GM23338 (cell line): ENCODE measurements around the gene AOC3. TPM values are rescaled to one million over a fixed set of nuclear protein-coding genes. Genes with fewer than 3 reads are reported as not detected.

Experiments used
- ATAC-seq: fragments of 200-7000 bp; cut with Tn5 transposase; 3 replicates; pipeline ENCODE4 v1.9.1; 2020
- DNase-seq: peaks from one replicate; pipeline ENCODE4 v3.0.0-alpha.2; 2015; ENCODE audit warnings: low spot score
- H2AFZ ChIP-seq: fragments of 200-600 bp; sonication (generic); 2 replicates; pipeline ENCODE4 v1.8.0; 2016; ENCODE audit warnings: antibody characterized with exemption, mild to moderate bottlenecking, moderate library complexity
- H3F3A ChIP-seq: fragments of 200-600 bp; sonication (generic); replicated peaks from 2 replicates; pipeline ENCODE4 v1.8.0; 2017; ENCODE audit warnings: antibody characterized with exemption, mixed run types, low read depth
- H3K27ac ChIP-seq: fragments of 200-600 bp; sonication (generic); 2 replicates; pipeline ENCODE4 v1.6.1; 2016; ENCODE audit warnings: low read depth
- H3K27me3 ChIP-seq: fragments of 200-600 bp; sonication (generic); 2 replicates; pipeline ENCODE4 v1.8.0; 2016; ENCODE audit warnings: mild to moderate bottlenecking, mixed run types, moderate library complexity; ENCODE audit not compliant: insufficient read depth
- H3K36me3 ChIP-seq: fragments of 200-600 bp; sonication (generic); 2 replicates; pipeline ENCODE4 v1.8.0; 2016; ENCODE audit warnings: mild to moderate bottlenecking; ENCODE audit not compliant: insufficient read depth
- H3K4me1 ChIP-seq: fragments of 200-600 bp; sonication (generic); 2 replicates; pipeline ENCODE4 v1.8.0; 2016; ENCODE audit warnings: mild to moderate bottlenecking, moderate library complexity; ENCODE audit not compliant: insufficient read depth
- H3K4me2 ChIP-seq: fragments of 200-600 bp; sonication (generic); 2 replicates; pipeline ENCODE4 v1.7.1; 2017; ENCODE audit warnings: mixed run types
- H3K4me3 ChIP-seq: fragments of 200-600 bp; sonication (generic); 2 replicates; pipeline ENCODE4 v1.6.1; 2016; ENCODE audit warnings: mixed run types
- H3K79me2 ChIP-seq: fragments of 200-600 bp; sonication (generic); replicated peaks from 2 replicates; pipeline ENCODE4 v1.8.0; 2017; ENCODE audit warnings: mild to moderate bottlenecking; ENCODE audit not compliant: insufficient read depth
- H3K9me2 ChIP-seq: fragments of 200-600 bp; sonication (generic); 2 replicates; pipeline ENCODE4 v1.8.0; 2017; ENCODE audit not compliant: insufficient read depth
- H4K20me1 ChIP-seq: fragments of 200-600 bp; sonication (generic); replicated peaks from 2 replicates; pipeline ENCODE4 v1.8.0; 2017; ENCODE audit warnings: mild to moderate bottlenecking; ENCODE audit not compliant: insufficient read depth
- H3K27ac Mint-ChIP-seq: 2 replicates; pipeline ENCODE4 v1.8.0; 2020; ENCODE audit warnings: inconsistent platforms, mild to moderate bottlenecking, moderate library complexity, mixed read lengths
- H3K27me3 Mint-ChIP-seq: 3 replicates; pipeline ENCODE4 v1.8.0; 2022; ENCODE audit warnings: low read depth, mild to moderate bottlenecking, moderate library complexity, mixed read lengths, inconsistent platforms; ENCODE audit not compliant: insufficient read depth, poor library complexity
- H3K36me3 Mint-ChIP-seq: 3 replicates; pipeline ENCODE4 v1.8.0; 2021; ENCODE audit warnings: low read depth, mild to moderate bottlenecking, inconsistent platforms, moderate library complexity, mixed read lengths
- H3K4me1 Mint-ChIP-seq: 3 replicates; pipeline ENCODE4 v1.8.0; 2020; ENCODE audit warnings: mild to moderate bottlenecking, inconsistent platforms, mixed read lengths
- H3K4me3 Mint-ChIP-seq: 3 replicates; pipeline ENCODE4 v1.8.0; 2021; ENCODE audit warnings: moderate library complexity, mild to moderate bottlenecking, inconsistent platforms, mixed read lengths
- H3K9me3 Mint-ChIP-seq: 3 replicates; pipeline ENCODE4 v1.8.0; 2020; ENCODE audit warnings: moderate library complexity, mild to moderate bottlenecking, inconsistent platforms, mixed read lengths
- CREB1 ChIP-seq: fragments of 250-450 bp; sonication (Bioruptor Pico); IDR thresholded peaks from 2 replicates; pipeline ENCODE4 v1.5.0; 2020; ENCODE audit warnings: low read depth, mild to moderate bottlenecking, moderate library complexity
- CTCF ChIP-seq, 2 experiments: fragments of 200-600 bp in 1 of 2; sonication (generic) in 1 of 2; conservative IDR thresholded peaks; 2 replicates each; pipeline versions ENCODE4 v1.5.1 to v1.6.1; 2016 to 2017; ENCODE audit warnings: antibody characterized with exemption in 2 of 2, low read depth in 2 of 2, mild to moderate bottlenecking in 2 of 2, moderate library complexity in 1 of 2
- ETS1 ChIP-seq: IDR thresholded peaks from 2 replicates; pipeline ENCODE4 v1.6.1; 2016; ENCODE audit warnings: antibody characterized with exemption
- EZH2 ChIP-seq: fragments of 200-600 bp; sonication (generic); IDR thresholded peaks from one replicate; pipeline ENCODE4 v1.8.0; 2017; ENCODE audit warnings: antibody characterized with exemption, mild to moderate bottlenecking, low read depth; ENCODE audit not compliant: unreplicated experiment
- EZH2phosphoT487 ChIP-seq: fragments of 200-600 bp; sonication (generic); IDR thresholded peaks from one replicate; pipeline ENCODE4 v1.8.1; 2018; ENCODE audit warnings: antibody characterized with exemption; ENCODE audit not compliant: unreplicated experiment
- JUNB ChIP-seq: IDR thresholded peaks from one replicate; pipeline ENCODE4 v1.6.1; 2016; ENCODE audit warnings: antibody characterized with exemption; ENCODE audit not compliant: unreplicated experiment
- NANOG ChIP-seq: IDR thresholded peaks from 2 replicates; pipeline ENCODE4 v1.6.1; 2016; ENCODE audit warnings: antibody characterized with exemption, borderline replicate concordance
- POLR2AphosphoS5 ChIP-seq: IDR thresholded peaks from 2 replicates; pipeline ENCODE4 v1.6.1; 2016; ENCODE audit warnings: antibody characterized with exemption, low read depth
- REST ChIP-seq: IDR thresholded peaks from one replicate; pipeline ENCODE4 v1.6.1; 2018; ENCODE audit warnings: antibody characterized with exemption; ENCODE audit not compliant: unreplicated experiment
- STAT1 ChIP-seq: IDR thresholded peaks from one replicate; pipeline ENCODE4 v1.6.1; 2016; ENCODE audit warnings: antibody characterized with exemption; ENCODE audit not compliant: unreplicated experiment
- ZNF114 ChIP-seq: fragments of 250-450 bp; sonication (Bioruptor Pico); IDR thresholded peaks from 2 replicates; pipeline ENCODE4 v1.5.0; 2020; ENCODE audit warnings: mild to moderate bottlenecking, moderate library complexity
- ZNF331 ChIP-seq: fragments of 250-450 bp; sonication (Bioruptor Pico); IDR thresholded peaks from 2 replicates; pipeline ENCODE4 v1.5.0; 2020; ENCODE audit warnings: low read depth, mild to moderate bottlenecking, moderate library complexity
- polyA plus RNA-seq: library from polyadenylated mRNA; unstranded; fragments of >200 nt; fragmentation: Nextera tagmentation; extraction: Ambion mirVana; gene quantifications from 2 replicates; pipeline ENCODE4 v1.2.1, GENCODE V29; 2016
- total RNA-seq: library from RNA; depleted of rRNA; stranded (reverse); fragments of >200 nt; shearing (Covaris generic); gene quantifications from 2 replicates; pipeline ENCODE4 v1.2.3, GENCODE V29; 2014

Gene AOC3
- total and polyA plus RNA-seq, 2 experiments from 2014 or later = 1.4 to 1.7 TPM

GRCh38 chr17:42803074-42803883 is 47.7 kb upstream of the AOC3 start:
- H3K4me1 Mint-ChIP-seq = no peaks in the 10 kb centered on the region
- ATAC-seq (no peak), DNase-seq (no peak)
- TF ChIP-seq JUNB = no peak
- TF ChIP-seq EZH2 = no peak
- TF ChIP-seq NANOG = no peak
- TF ChIP-seq POLR2AphosphoS5 = no peak
- H3K27me3 ChIP-seq = peaks cover 18% of the 10 kb centered on the region
- peaks cover 14% of the 10 kb centered on the region for H3K9me3 Mint-ChIP-seq
- no peaks in the 10 kb centered on the region for H3K9me2 ChIP-seq
- H3K4me3 ChIP-seq = no peak overlapping the region
- H3K36me3 ChIP-seq = no peaks in the 10 kb centered on the region
- no peaks in the 10 kb centered on the region for H3K79me2 ChIP-seq
- H3K27ac ChIP-seq = no peak overlapping the region
- H3F3A ChIP-seq = no peaks in the 10 kb centered on the region
- peaks cover 20% of the 10 kb centered on the region for H3K27me3 Mint-ChIP-seq
- peaks cover 6% of the 10 kb centered on the region; the same call in 2 of the 3 replicates for H3K36me3 Mint-ChIP-seq
- no peaks in the 10 kb centered on the region for H4K20me1 ChIP-seq
- no peak overlapping the region for H3K4me3 Mint-ChIP-seq
- no peak overlapping the region for H3K4me2 ChIP-seq
- no peak overlapping the region for H2AFZ ChIP-seq
- H3K27ac Mint-ChIP-seq = no peak overlapping the region
- H3K4me1 ChIP-seq = no peaks in the 10 kb centered on the region

GRCh38 chr17:42804918-42805367 is 46.1 kb upstream of the AOC3 start:
- H3K36me3 Mint-ChIP-seq = no peaks in the 10 kb centered on the region; the same call in 2 of the 3 replicates
- TF ChIP-seq ZNF331 (CRISPR knock-in tag) (no peak), JUNB (no peak), ETS1 (no peak), EZH2 (no peak), CREB1 (CRISPR knock-in tag) (no peak), CTCF (conservative IDR thresholded peaks at IDR 0.05; ENCODE audit: low read depth in 2 of 2) (no peak), STAT1 (no peak), ZNF114 (CRISPR knock-in tag) (no peak), POLR2AphosphoS5 (no peak), REST (no peak), EZH2phosphoT487 (no peak), NANOG (no peak)

More at GRCh38 chr17:42804918-42805367, 46.1 kb upstream of the AOC3 start:
- no peaks in the 10 kb centered on the region for H3K9me2 ChIP-seq
- no peaks in the 10 kb centered on the region for H3F3A ChIP-seq
- no peaks in the 10 kb centered on the region for H3K4me1 Mint-ChIP-seq
- H3K27ac Mint-ChIP-seq = no peak overlapping the region
- H3K4me1 ChIP-seq = no peaks in the 10 kb centered on the region
- ATAC-seq (no peak), DNase-seq (no peak)
- H3K27me3 ChIP-seq = peaks cover 9% of the 10 kb centered on the region; the same call in 1 of the 2 replicates
- peaks cover 4% of the 10 kb centered on the region; the same call in 1 of the 3 replicates for H3K9me3 Mint-ChIP-seq
- no peaks in the 10 kb centered on the region for H3K79me2 ChIP-seq
- H3K27me3 Mint-ChIP-seq = peaks cover 10% of the 10 kb centered on the region
- 0 out of 2 replicates have a peak, but pooled peaks cover under 1% of the 10 kb centered on the region for H3K36me3 ChIP-seq
- H3K27ac ChIP-seq = no peak overlapping the region
- H3K4me2 ChIP-seq = no peak overlapping the region
- no peak overlapping the region for H2AFZ ChIP-seq
- H3K4me3 ChIP-seq = no peak overlapping the region
- H4K20me1 ChIP-seq = no peaks in the 10 kb centered on the region
- H3K4me3 Mint-ChIP-seq = no peak overlapping the region
